G401 (cell line): ENCODE data around the gene GJB5. TPM values are rescaled to one million over a fixed set of nuclear protein-coding genes. Genes with fewer than 3 reads are reported as not detected.

Experiments used
- DNase-seq: peaks from one replicate; pipeline ENCODE4 v3.0.0-alpha.2; 2015; ENCODE audit warnings: low spot score
- in situ Hi-C: cut with HindIII; loops from 2 replicates; pipeline ENCODE4 v1.10.0; 2016; ENCODE audit warnings: low sequenced_read_pairs, mixed read lengths
- total RNA-seq: library from RNA; depleted of rRNA; stranded (reverse); fragments of >200 nt; shearing (Covaris generic); gene quantifications from 2 replicates; pipeline ENCODE4 v1.2.3, GENCODE V29; 2014

The GJB5 gene
- total RNA-seq, 1 experiment from 2014 or later = 0.24 TPM

DNA sequence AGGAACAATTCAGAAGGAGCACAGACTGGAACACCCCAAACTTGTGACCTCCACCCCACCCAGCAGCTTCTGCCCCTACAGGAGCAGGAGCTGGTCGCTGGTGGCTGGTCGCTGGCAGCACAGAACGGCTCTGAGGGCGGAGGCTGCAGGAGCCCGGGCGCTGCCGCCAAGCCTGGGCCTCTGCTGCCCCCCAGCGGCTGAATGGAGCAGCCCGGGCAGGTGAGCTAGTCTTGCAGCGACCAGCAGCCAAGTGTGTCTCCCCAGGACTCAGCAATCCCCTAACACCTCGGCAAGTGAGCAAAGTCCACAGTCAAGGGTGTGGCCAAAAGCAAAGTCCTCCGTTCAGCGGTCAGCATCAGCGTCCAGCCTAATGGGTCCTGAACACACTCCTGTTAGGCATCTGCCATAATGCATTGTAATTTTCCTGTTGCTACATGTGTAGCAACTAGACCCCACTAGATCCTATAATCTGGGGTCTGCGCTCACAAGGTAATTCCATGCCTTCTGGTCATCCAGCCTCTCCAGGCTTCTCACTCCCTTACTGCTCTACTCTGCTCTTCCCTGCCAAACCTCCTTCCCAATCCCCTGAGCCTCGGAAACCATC is 12.1 kb upstream of the GJB5 start:
- peak; percentile 71 for DNase-seq
- in situ Hi-C loops = no loop called here

DNA sequence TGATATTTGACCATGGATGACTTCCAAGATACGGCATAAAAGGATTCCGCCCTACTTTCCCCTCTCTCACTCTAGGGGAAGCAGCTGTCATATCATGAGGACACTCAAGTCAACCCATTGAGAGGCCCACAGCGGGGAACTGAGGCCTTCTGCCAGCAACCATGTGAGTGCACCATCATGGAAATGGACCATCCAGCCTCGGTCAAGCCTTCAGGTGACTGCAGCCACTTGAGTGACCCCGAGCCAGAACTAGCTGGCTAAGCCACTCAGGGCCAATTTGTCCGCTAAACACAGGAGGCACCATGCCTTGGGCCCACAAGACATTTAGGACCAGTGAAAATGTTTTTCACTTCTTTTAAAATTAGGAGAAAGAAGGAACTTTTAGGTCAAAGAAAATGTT is 11.1 kb upstream of the GJB5 start:
- in situ Hi-C loops = no loop called here
- DNase-seq = no peak

GRCh38 chr1:34744851-34745250 is 10.0 kb upstream of the GJB5 start:
- no peak for DNase-seq
- in situ Hi-C loops = no loop called here

- no peak for DNase-seq
Measured at GRCh38 chr1:34745666-34746065, 9.2 kb upstream of the GJB5 start.

DNA sequence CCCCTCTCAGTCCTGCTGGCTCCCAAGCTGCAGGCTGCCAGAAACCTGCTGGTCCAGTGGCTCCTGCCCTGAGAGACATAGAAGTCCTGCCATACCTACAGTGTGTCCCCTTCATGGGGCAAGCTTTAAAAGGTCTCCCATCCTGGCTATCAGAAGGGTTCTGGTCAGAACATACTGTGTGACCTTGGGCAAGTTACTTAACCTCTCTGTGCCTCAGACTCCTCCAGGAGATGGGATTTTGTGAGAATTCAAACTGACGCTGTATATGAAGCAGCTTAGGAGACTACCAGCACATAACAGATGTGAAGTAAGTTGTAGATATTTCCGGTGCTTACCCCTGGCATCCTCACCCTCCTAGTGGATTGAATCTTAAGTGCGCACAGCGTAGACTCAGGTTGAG is 8.7 kb upstream of the GJB5 start:
- in situ Hi-C loops = no loop called here
- DNase-seq = no peak

More at GRCh38 chr1:34745666-34746065, 9.2 kb upstream of the GJB5 start:
- in situ Hi-C loops = no loop called here

GRCh38 chr1:34746785-34747637 is 7.8 kb upstream of the GJB5 start:
- DNase-seq = no peak
- in situ Hi-C loops = no loop called here

GRCh38 chr1:34747638-34747941 is 7.3 kb upstream of the GJB5 start:
- DNase-seq = no peak
- in situ Hi-C loops = no loop called here

GRCh38 chr1:34749992-34750391 is 4.9 kb upstream of the GJB5 start:
- in situ Hi-C loops = no loop called here
- no peak for DNase-seq

GRCh38 chr1:34750610-34751009 is 4.2 kb upstream of the GJB5 start:
- in situ Hi-C loops = no loop called here
- no peak for DNase-seq

GRCh38 chr1:34753163-34753562 is 1.7 kb upstream of the GJB5 start:
- no peak for DNase-seq
- in situ Hi-C loops = no loop called here

DNA sequence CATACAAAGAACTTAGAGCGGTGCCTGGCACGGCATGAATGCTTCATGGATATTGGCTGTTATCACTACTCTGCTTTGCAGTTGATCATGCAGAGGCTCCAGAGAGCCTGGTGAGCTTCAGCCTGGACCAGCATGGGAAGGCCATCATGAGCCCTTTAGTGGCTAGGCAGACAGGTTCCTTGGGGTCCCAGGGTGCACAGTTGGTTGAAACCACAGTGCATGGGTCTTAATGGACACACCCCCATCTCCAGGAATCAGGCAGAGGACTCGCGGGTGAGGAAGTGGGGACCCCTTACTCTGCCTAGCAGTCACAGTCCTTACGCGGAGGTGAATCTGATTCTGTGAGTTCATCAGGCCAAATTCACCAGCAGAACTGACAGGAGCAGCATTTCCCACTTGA is 1.1 kb downstream of the GJB5 start:
- DNase-seq = no peak
- in situ Hi-C loops = no loop called here

DNA sequence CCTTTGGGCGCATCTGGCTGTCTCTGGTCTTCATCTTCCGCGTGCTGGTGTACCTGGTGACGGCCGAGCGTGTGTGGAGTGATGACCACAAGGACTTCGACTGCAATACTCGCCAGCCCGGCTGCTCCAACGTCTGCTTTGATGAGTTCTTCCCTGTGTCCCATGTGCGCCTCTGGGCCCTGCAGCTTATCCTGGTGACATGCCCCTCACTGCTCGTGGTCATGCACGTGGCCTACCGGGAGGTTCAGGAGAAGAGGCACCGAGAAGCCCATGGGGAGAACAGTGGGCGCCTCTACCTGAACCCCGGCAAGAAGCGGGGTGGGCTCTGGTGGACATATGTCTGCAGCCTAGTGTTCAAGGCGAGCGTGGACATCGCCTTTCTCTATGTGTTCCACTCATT is 2.5 kb downstream of the GJB5 start:
- in situ Hi-C loops = no loop called here
- no peak for DNase-seq

DNA sequence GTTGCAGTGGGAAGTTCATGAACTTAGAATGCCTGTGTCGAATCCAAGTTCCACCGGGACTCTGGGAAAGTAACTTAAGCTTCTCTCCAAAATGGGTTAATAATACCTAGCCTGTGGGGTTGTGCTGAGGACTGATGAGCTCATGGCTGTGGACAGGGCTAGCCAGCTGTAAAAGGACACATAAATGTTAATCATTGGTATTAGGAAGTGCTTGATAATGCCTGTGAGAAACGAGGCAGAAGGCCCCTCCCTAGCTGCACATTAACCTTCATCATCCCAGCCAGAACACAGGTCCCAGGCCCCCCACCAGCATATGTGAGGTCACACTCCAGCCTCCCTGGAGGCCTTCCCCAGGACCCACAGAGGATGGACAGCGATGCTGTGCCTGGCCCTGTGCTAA is 3.9 kb downstream of the GJB5 start:
- in situ Hi-C loops = no loop called here
- no peak for DNase-seq

GRCh38 chr1:34759503-34760357 is 4.9 kb downstream of the GJB5 start, which contains the start of gene GJB4:
TSS of gene GJB4 (plus strand) at chr1:34759740. CDS start at chr1:34761255, 1,515 bp downstream.
- no peak for DNase-seq
- in situ Hi-C loops = no loop called here

- in situ Hi-C loops = no loop called here
- no peak for DNase-seq
Measured at GRCh38 chr1:34761176-34761761, 6.4 kb downstream of the GJB5 start.

GRCh38 chr1:34761776-34762307 is 7.0 kb downstream of the GJB5 start:
- in situ Hi-C loops = no loop called here
- DNase-seq = no peak

- in situ Hi-C loops = no loop called here
- no peak for DNase-seq
Measured at GRCh38 chr1:34762474-34763141, 7.8 kb downstream of the GJB5 start.

DNA sequence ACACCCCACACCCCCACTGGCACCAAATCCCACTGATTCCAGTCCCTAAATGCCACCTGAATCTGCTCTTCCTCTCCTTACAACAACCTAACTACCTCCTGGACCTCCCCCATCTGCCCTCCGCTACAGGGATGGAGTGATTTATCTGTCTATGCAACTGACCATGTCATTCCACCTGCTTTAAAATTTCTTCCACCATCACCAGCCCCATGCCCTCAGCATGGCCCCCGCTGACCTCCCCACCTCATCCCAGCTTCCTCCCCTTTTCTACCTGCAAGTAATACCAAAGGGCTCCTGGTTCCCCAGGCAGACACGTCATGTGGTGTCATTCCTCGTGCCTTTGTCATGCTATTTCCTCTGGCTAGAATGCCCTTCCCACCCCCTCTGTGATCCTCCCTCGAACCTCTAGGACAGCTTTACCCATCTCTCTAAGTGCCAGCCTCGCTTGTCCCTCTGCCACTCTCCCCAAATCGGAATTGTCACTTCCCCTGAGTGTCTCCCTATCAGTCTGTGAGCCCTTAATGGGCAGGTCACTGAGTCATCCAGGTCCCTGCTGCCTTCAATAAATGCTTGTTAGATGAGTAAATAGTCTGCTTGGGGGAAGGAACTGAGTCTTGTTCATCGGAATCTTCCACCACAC is 8.4 kb downstream of the GJB5 start:
- in situ Hi-C loops = no loop called here
- DNase-seq = no peak

DNA sequence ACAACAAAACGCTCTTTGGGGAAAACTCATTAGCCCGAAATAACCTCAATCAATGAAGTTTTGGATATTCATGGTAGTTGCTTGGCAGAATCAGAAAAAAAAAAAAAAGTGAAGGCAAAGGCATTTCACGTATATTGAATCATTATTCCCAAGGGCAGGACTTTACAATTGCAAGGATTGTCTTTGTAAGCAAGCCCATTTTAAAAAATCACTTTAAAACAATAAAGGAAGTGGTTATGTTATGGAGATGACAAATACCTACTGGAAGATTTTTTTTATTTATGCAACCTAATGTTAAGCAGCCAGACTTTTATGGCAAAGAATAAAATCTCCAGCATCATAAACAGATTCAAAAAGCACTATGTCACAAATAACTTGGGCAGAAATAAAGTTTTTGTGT is 14.0 kb downstream of the GJB5 start:
- DNase-seq = no peak
- in situ Hi-C loops = no loop called here
